ENCODE data around the gene ATP5PD. TPM values are rescaled to one million over a fixed set of nuclear protein-coding genes. Genes with fewer than 3 reads are reported as not detected.

ATP5PD gene
- 98.8 and 101 TPM in 2 replicates for total RNA-seq
- 151 TPM for total RNA-seq (2013)
- polyA plus RNA-seq = 70.8 and 92.1 TPM in 2 replicates
- polyA minus RNA-seq = 28.4 and 38.9 TPM in 2 replicates

- H3K4me3 Mint-ChIP-seq = peak within 1 kb of the TSS; percentile 96
- H3K4me3 ChIP-seq (ENCODE audit: control extremely low read depth in 1 of 5, extremely low read depth in 1 of 5, insufficient read depth in 1 of 5, low read depth in 2 of 5, low read length in 4 of 5) = peak within 1 kb of the TSS; percentile 77 to 97 (median 89)
- H3K27ac ChIP-seq (ENCODE audit: low read length in 2 of 2) = peak within 1 kb of the TSS; percentile 46 to 89
- intact Hi-C loops (cut with micrococcal nuclease) = loop anchor here (1.0 to 10.0 kb wide), 8 partner anchors 12 to 158 kb away; partner anchors contain the start of genes ARMC7, CDR2L, JPT1 and MRPL58
- peak within 1 kb of the TSS; percentile 95 for H3K9ac ChIP-seq (ENCODE audit: low read length)
- H3K4me2 ChIP-seq (replicated peaks; ENCODE audit: low read depth, low read length, poor library complexity, severe bottlenecking) = peak within 1 kb of the TSS; percentile 93
- peak within 1 kb of the TSS; percentile 99 for H2AFZ ChIP-seq (ENCODE audit: insufficient read depth, low read depth, low read length, poor library complexity, severe bottlenecking)
- ATAC-seq (ENCODE audit: low read depth) = peak; percentile 97
- H4K20me1 ChIP-seq (ENCODE audit: control insufficient read depth, insufficient read depth, low read length, poor library complexity, severe bottlenecking) = no peaks in the 10 kb centered on the region
- H3K27me3 ChIP-seq (replicated peaks in 1 of 4; ENCODE audit: control extremely low read depth in 1 of 4, control insufficient read depth in 3 of 4, insufficient read depth in 4 of 4, low read length in 3 of 4) = no peaks in the 10 kb centered on the region
- H3K4me1 ChIP-seq (ENCODE audit: control insufficient read depth in 2 of 2, insufficient read depth in 2 of 2, low read length in 2 of 2) = peaks cover 13 to 16% of the 10 kb centered on the region in 2 donors
- H3K9me3 ChIP-seq (ENCODE audit: control extremely low read depth in 1 of 3, control insufficient read depth in 2 of 3, insufficient read depth in 1 of 3, low read length in 2 of 3) = no peaks in the 10 kb centered on the region
- CTCF ChIA-PET = interaction anchor here (0.5 to 1.5 kb wide), 3 partner anchors 85 to 183 kb away, joined by 3 to 4 read pairs (median 3); no protein-coding TSS in a partner anchor
- peaks cover 27% of the 10 kb centered on the region for H3K4me1 Mint-ChIP-seq
- no peak for TF ChIP-seq EZH2 (IDR thresholded peaks at IDR 0.05; ENCODE audit: borderline replicate concordance, insufficient read depth, low read depth, low read length, poor library complexity, severe bottlenecking)
- no peak for TF ChIP-seq CTCF (IDR thresholded peaks at IDR 0.05)
- POLR2A ChIA-PET = interaction anchor here (0.6 to 1.3 kb wide), 7 partner anchors 12 to 159 kb away, joined by 3 to 6 read pairs (median 3); partner anchors contain the start of genes MRPL58, NUP85 and SUMO2
- H3K9me3 Mint-ChIP-seq (ENCODE audit: insufficient read depth) = no peaks in the 10 kb centered on the region
- no peaks in the 10 kb centered on the region for H3K36me3 ChIP-seq (replicated peaks in 1 of 2; ENCODE audit: control extremely low read depth in 1 of 2, control insufficient read depth in 1 of 2, extremely low read depth in 1 of 2, insufficient read depth in 2 of 2, low read length in 1 of 2)
- peaks cover 19% of the 10 kb centered on the region for H3K79me2 ChIP-seq (ENCODE audit: control insufficient read depth, insufficient read depth, low read length)
- peak; percentile 96 for DNase-seq
- H3K27me3 Mint-ChIP-seq = no peaks in the 10 kb centered on the region
- under 1% methylated on average over 70 of the region's 72 CpGs for WGBS (ENCODE audit: insufficient coverage)
- H3K27ac Mint-ChIP-seq = peak within 1 kb of the TSS; percentile 94
Measured at GRCh38 chr17:75046407-75047289, at the start of gene ATP5PD, which contains the start of gene KCTD2. Gene ATP5PD, minus strand, starts transcription at chr17:75046969. Its CDS starts 4,319 bp downstream, at chr17:75042650. Gene KCTD2, plus strand, starts transcription at chr17:75047225. Its CDS starts 26 bp downstream, at chr17:75047251.

Data from B cell (primary cell).